GM18868 (cell line): ENCODE measurements around the gene INPP5J.
"Not testable (repeated sequence)": the region's sequence is repeated elsewhere in the genome, so short reads cannot be mapped to it uniquely, and the experiment has no call there.

ENCODE experiments used
- ATAC-seq: cut with Tn5 transposase; IDR thresholded peaks from one replicate; pipeline ENCODE4 v1.9.1; 2021; ENCODE audit warnings: mild to moderate bottlenecking, moderate library complexity; ENCODE audit not compliant: unreplicated experiment

INPP5J gene, protein sequence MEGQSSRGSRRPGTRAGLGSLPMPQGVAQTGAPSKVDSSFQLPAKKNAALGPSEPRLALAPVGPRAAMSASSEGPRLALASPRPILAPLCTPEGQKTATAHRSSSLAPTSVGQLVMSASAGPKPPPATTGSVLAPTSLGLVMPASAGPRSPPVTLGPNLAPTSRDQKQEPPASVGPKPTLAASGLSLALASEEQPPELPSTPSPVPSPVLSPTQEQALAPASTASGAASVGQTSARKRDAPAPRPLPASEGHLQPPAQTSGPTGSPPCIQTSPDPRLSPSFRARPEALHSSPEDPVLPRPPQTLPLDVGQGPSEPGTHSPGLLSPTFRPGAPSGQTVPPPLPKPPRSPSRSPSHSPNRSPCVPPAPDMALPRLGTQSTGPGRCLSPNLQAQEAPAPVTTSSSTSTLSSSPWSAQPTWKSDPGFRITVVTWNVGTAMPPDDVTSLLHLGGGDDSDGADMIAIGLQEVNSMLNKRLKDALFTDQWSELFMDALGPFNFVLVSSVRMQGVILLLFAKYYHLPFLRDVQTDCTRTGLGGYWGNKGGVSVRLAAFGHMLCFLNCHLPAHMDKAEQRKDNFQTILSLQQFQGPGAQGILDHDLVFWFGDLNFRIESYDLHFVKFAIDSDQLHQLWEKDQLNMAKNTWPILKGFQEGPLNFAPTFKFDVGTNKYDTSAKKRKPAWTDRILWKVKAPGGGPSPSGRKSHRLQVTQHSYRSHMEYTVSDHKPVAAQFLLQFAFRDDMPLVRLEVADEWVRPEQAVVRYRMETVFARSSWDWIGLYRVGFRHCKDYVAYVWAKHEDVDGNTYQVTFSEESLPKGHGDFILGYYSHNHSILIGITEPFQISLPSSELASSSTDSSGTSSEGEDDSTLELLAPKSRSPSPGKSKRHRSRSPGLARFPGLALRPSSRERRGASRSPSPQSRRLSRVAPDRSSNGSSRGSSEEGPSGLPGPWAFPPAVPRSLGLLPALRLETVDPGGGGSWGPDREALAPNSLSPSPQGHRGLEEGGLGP

DNA sequence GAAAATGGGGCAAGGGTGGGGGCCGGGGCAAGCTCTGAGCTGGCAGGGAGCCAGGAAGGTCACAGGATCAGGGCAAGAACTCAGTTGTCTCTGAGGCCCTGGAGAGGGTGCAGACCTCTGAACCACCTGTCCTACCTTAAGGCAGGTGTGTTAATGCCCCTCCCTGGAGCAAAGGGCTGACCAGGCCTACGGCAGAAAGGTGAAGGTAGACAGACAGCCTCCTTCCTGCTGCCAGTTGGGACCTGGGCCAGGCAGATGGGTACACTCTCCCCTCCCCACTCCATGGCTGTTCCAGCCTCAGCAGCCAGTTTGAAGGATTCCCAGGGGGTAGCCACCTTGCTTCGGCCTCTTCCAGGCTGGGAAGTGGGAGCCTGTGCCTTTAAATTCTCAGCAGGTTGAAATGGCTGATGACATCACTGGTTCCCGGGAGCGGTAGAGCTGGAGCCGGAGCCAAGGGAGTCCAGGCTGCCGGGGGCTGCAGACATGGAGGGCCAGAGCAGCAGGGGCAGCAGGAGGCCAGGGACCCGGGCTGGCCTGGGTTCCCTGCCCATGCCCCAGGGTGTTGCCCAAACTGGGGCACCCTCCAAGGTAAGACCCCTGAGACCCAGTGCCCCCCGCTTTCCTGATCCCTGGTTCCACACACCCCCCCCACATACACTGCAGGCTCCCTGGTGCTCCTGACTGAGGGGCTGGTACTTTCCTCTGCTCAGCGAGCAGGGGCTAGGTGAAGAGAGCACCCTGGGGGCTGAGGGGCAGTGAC is at the start of gene INPP5J:
Gene INPP5J (plus strand): TSS at position 435 of the 760 bp plus-strand sequence. CDS start 49 bp downstream, at position 484.
- no peak for ATAC-seq

DNA sequence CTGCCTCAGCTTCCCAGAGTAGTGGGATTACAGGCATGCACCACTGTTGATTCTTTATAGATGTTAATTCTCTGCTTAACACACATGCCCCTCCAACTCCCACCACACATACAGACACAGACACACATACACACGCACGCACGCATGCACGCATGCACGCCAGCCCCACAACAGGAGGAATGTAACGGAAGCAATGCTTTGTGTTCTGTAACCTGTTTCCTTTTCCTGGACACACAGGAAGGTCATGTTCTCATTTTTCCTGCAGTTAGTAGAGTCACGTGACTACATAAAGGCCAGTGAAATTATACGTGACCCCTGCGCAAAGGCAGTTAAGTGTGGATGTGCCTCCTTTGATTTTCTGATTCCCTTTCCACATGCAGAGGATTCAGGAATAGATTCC is 49.6 kb upstream of the INPP5J start:
- ATAC-seq, result not testable (repeated sequence)

DNA sequence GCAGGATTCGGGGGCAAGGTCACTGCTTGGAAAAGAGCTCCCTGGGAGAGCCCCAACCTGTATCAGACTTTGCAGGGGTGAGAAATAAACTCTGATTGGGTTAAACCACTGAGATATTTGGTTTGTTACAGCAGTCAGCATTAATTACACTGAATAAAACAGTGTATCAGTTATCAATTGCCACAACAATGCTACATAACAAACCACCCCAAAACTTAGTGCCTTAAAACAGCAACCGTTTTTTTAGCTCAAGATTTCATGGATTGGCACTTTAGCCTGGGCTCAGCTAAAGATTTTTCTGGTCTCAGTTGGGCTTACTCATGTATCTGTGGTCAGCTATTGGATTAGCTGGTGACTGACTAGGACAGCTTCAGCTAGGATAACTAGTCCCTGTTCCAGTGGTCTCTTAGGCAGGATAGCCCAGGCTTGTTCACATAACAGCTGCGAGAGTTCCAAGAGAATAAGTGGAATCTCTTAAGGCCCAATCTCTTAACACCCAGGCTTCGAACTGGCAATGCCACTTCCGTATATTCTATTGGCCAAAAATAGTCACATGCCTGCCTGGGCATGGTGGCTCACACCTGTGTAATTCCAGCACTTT is 49.1 kb upstream of the INPP5J start:
- not testable (repeated sequence) for ATAC-seq

DNA sequence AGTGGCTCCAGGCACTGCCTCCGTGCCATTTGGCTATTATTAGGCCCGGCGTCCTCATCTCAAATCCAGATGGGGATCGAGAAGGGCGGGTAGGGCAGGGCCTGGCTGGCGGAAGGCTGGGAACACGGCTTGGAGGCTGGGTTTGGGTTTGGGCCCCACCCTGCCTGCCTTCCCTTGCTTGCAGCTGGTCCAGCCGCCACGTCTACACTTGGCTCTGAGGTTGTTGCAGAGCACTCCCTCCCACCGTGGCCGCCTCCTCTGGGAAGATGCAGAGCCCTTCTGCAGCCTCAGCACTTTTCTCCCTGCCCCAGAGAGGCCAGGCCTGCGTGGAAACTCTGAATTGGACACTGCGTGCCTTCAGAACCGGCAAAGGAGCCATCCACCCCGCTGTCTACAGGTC is 46.8 kb upstream of the INPP5J start:
- no peak for ATAC-seq

DNA sequence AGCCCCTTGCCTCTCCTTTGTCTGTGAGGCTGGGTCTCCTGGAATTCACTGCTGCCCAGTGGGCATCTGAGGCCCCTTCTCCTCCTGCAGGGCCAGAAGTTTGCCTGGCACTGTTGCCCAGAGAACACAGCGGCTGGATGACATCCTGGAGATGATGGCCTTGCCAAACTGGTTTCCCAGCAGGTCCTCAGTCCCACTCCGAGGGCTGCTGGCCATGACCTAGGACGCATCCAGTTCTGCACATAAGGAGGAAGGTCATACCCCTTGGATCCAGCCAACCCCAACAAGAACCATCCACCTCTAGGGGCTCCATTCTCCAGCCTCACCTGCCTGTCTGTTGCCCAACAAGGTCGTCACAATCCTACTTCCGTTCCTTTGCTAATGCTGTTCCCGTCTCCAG is 45.1 kb upstream of the INPP5J start:
- no peak for ATAC-seq

DNA sequence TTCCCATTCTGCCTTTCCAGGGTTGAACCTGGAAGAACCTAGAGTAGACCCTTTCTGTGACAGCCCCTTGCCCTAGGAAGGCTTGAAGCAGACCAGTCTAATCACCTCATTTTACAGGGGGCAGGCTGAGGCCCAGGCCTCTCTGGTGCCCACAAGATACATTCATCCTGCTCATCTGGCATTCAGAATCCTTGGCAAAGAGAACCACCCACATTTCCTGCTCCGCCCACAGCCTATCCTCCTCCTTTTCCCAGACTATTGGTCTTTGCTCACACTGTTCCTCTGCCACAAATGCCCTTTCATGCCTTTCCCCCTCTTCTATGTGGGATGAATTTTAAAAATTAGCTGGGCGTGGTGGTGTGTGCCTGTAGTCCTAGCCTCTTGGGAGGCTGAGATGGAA is 44.4 kb upstream of the INPP5J start:
- not testable (repeated sequence) for ATAC-seq

DNA sequence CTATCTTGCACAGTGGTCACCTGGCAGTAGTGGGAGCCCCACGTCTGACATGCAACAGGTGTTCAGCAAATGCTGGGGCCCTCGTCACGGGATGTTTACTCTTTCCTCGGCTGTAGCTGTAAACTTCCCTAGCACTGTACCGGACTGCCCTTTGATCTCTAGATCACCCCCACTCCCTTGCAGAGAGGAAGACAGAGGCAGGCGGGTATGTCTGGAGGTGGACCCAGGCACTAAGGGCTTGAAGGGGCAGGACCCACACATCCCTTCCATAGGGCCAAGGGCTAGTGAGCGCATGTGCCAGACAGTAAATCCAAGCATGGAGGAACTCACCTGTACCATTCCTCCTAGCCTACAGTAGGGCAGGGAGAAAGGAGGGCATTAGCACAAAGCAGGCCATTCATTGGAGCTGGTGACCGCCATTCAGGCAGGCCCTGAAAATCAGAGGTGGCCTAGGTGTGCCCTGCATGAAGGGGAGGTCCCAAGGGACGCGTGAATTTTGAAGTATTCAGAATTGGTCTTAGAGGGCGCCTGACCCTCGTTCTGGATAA is 43.6 kb upstream of the INPP5J start:
- no peak for ATAC-seq

DNA sequence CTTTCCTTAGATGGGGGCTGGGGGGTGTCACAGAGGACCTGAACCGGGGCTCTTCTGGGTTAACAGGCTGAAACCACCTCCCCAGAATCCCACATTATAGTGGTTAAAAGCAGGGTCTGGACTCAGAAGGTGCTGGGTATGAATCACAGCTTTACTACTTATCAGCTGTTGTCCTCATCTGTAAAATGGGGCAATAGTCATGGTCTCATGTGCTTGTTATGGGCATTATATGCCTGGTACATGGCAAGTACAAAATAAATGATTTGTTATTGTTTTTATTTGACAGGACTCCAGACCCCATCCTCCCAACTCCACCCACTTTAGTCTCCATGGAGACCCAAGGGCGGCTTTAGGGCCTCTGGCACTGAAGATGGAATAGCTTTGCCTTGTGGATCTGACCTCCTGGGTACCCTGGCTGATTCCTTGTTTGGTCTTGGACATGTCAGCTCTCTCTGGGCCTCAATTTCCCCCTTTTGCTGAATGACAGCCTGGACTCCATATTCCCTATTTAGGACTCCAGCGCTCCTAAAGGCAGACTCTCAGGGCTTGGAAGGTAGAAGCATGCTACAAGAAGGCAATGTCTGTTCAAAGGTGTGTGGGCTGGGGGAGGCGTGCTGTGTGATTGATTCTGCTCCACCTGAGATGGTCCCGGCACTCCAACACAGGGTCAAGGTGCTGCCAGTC is 42.5 kb upstream of the INPP5J start:
- ATAC-seq, result no peak

DNA sequence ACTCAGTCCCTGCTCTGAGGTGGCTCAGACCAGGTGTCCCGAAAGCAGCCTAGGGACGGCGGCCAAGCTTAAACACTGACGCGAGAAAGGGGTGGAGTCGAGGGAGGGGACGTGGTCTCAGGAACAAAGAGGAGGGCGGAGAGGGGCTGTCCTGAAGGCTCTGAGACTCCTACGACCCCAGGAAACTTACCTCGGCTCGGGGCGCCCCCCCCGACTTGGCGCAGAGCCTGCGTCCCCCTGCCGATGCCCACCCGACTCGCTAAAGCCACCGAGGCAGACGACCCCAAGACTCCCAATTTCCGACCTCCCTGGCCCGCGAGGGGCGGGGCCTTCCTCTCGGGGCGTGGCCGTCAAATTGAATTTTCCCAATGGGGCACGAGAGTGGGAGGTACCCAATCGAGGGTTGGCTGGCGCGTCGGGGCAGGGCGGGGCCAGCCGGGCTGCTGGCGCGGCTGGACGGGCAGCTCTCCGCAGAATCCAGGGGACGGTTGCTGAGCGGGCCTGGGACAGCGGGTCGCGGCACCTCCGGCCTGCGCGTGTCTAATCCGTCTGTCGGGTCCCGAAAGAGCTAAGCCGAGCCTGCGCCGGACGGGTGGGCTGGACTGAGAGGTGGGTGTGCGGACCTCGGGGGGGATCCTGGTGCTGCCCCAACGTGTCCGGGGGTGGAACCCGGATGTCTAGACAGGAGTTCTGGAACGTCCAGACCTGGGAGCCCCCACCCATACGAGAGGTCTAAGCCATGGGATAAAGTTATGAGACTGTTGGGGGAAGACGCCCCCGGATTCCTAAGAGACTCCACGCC is 41.7 kb upstream of the INPP5J start, which contains the start of gene SMTN:
Gene SMTN (plus strand): TSS at position 471 of the 802 bp plus-strand sequence. CDS start 1,941 bp downstream, outside the sequence.
- ATAC-seq, result peak; percentile 63

DNA sequence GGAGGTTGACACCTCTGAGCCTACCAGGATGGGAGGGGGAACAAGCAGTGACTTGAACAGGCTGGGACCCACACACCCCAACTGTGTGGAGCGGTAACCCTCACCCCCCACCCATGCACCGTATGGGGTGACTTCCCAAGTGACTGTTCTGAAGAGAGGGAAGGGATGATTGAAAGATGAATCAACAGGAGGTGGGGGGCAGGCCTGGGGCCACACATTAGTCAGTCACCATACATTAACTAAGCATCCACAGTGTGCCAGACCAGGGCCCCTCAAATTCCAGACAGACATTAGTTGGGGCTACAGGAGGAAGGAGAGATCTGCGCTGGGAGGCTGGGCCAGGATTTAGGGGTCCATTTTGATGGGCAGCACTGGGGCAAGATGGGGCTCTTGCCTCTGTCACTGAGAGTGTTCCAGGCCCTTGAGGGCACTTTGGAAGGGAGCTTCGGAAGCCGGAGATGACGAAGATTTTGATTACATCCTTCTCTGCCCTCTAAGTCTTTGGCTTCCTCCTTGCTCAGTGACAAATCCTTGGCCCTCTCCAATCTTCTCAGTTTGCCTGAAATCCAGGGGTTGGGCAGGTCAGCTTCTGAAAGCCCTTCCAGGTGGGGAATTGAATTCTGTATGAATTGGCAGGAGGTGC is 40.7 kb upstream of the INPP5J start:
- ATAC-seq, result no peak

DNA sequence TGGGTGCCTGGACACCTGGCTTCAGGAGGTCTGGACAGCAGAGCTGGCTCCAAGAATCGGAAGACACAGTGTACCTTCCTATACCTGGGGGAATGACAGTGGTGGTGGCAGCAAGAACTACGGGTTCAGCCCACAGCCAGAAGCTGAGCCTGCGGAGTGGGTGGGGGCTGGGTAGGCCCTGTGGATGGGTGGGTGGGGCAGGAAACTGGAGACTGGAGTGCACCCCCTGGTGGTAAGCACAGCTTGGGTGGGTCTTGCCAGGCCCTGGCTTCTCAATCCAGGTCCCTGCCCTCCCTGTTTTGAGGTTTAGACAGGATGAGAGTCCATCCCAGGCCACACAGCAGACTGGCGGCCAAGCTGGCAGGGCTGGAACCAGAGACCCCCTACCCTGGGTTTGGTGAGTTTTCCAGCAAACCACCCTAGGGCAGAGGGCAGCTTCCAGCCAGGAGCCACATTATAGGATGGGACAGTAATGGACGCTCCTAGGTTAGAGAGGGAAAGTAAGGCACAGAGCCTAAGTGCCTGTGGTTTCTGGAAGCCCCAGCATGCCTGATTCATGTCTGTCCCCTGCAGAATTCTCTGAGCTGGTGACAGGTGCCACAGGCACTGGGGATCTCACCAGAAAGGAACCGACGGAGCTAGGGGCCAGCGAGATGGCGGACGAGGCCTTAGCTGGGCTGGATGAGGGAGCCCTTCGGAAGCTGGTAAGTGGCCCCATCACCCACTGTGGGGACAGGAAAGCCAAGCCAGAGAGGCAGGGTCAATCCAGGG is 40.0 kb upstream of the INPP5J start:
- ATAC-seq, result no peak

DNA sequence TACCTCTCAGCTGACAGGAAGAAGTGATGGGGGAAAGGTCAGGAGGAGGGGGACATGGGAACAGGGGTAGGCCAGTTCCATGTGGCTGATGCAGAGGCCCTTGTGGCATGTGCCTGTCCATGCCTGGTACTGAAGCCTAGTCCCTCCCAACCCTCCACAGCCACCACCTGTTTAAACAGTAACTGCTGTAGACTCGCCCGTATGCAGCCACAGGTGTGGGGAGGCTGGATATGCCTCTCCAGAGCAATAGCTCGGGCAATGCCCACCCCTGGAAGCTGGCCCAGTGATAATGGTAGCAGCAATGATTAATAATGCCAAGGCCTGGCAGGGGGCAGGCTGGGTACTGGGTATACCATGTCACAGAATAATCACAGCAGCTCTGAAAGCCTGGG is 39.4 kb upstream of the INPP5J start:
- no peak for ATAC-seq

DNA sequence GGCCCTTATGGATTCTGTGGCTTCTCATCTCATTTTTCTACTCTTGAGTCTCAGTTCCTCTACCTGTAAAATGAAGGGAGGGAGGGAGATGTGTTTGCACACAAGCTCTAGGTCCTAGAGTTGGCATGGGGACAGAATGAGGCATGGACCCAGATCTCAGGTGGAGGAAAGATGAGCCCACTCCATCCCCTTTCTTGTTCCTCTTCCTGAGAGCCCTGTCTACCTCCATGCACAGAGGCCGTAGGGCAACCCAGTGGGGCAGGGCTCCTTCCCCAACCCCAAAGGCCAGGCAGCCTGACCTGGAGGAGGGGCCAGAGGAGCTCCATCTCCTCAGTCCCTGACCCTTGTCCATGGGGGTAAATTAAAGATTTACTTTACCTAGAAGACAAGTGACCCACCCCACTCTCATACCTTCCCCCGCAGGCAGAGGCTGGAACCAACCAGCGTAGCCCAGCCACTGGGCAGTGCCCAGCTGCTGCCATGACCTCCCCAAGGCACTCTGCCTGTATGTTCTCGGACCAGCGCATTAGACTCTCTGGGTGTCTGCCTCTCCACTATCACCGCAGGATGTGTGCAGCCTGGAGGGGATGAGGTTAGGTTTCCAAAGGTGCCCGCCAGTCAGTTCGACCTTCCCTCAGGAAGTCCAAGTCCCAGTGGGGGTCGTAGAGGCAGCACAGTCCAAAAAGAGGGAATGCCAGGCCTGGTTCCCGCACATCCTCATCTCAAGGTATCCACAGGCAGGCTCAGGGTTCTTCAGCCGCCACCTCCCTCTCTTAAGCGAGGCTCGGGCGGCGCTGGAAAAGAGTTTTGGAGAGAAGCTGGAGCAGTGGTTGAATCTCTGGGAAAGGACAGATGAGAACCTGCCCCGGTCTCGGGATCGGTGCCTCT is 38.6 kb upstream of the INPP5J start:
- no peak for ATAC-seq

DNA sequence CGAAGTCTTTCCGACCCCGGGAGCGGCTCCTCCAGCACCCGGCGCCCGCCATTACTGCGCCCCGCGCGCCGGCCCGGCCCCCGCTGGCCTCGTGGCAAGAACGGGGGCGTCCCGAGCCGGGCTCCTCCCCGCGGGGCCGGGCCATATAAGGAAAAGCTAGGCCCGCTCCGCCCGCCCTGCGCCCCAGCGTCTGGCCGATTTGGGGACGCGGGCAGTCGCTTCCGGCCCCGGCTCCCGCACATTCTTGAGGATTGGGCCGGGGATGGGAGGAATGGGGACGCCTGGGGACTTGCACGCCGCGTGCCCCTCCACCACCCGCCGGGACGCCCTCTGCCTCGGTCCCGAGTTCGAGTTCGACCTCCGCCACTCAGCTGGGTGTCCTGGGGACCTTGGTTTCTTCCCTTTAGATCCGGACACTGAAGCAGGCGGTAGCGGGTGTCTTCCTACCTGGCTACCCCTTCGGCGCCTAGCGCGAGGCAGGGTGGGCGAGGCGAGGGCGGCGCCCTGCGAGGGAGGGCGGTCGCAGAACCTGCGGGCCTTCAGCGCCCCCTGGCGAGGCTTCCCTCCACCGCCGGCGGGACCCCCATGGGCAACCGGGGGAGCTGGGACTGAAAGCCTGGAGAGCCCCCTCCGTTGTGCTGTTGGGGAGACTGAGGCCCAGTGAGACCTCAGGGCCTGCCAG is 37.8 kb upstream of the INPP5J start:
- ATAC-seq, result peak; percentile 74

DNA sequence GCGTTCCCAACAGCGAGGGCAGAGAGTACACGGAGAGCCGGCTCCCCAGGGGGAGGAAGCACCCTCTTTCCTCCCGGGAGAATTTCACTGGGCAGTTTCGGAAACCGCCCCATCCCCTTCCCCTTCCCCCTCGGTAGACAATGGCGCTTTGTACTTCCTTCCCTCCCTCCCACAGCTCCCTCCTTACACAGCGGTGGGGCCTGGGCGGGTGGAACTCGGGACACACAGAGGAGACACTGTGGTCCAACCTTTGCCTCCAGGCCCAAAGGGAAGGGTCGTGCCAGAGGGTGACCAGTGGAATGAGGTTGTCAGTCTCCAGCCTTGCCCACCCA is 37.3 kb upstream of the INPP5J start:
- no peak for ATAC-seq

DNA sequence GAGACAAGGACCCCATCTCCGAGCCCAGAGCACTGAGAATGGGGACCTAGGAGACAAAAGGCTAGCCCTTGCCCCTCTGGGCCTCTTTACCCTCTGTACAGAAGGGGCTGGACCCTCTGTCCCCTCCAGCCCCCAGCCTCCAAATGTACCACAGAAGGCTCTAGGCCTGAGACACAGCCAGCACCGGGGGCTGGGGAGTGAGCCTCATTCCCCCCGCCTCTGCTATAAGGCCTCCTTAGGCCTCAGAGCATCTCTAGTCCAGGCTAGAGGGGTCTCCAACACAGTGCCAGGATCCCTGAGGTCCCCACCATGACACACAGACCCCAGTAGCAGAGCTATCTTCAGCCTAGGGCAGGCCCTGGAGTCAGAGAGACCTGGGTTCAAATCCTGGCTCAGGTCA is 36.8 kb upstream of the INPP5J start:
- ATAC-seq, result no peak
